ENCODE measurements around the gene WWTR1. TPM values are rescaled to one million over a fixed set of nuclear protein-coding genes. Genes with fewer than 3 reads are reported as not detected.

Gene WWTR1
- total and polyA plus RNA-seq, 3 donors from 2014 or later, result 19.4 to 47.0 (median 46.5) TPM

DNA sequence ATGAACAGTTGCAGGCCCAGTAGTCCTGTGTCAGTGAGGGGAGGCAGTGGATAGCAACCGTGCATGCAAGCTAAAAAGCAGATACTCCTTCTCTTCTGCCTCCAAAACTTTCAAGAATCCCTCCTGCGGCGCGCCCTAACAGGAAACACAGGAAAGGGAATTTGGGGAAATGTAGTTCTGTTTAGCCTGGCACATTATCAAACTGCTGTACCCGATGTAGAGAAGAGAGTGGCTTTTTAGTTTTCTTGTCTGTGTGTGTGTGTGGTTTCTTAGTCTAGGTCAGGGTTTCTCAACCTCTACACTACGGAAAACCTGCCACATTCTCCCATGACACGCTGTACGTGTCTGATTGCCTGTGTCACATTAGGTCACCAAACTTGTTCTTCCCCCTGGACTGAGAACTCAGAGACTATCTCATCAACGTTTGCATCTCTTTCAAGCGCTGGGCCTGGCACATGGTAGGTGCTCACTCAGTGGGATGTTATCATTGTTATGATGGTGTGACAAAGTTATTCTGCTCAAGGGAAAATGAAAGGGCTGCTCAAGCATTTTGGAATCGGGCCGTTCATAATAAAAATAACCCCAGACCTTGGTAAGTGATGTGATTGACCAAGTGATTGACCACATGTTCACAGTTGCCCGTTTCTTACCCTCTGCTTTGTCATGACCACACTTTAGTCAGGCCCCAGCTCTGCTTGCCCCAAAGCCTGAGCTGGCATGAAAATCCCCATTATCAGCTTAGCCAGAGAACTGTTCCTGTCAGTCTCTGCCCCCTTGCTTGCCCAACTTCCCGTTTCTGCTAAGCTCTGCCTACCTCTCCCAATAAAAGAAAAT, 150.1 kb downstream of the WWTR1 start:
- no peaks in the 10 kb centered on the region for H3K9me3 ChIP-seq
- H3K4me3 ChIP-seq, result no peak overlapping the region
- H3K36me3 ChIP-seq (ENCODE audit: low read depth, missing control alignments), result no peaks in the 10 kb centered on the region
- no peak for TF ChIP-seq POLR2A (IDR thresholded peaks at IDR 0.05)
- TF ChIP-seq, protein P1, sequence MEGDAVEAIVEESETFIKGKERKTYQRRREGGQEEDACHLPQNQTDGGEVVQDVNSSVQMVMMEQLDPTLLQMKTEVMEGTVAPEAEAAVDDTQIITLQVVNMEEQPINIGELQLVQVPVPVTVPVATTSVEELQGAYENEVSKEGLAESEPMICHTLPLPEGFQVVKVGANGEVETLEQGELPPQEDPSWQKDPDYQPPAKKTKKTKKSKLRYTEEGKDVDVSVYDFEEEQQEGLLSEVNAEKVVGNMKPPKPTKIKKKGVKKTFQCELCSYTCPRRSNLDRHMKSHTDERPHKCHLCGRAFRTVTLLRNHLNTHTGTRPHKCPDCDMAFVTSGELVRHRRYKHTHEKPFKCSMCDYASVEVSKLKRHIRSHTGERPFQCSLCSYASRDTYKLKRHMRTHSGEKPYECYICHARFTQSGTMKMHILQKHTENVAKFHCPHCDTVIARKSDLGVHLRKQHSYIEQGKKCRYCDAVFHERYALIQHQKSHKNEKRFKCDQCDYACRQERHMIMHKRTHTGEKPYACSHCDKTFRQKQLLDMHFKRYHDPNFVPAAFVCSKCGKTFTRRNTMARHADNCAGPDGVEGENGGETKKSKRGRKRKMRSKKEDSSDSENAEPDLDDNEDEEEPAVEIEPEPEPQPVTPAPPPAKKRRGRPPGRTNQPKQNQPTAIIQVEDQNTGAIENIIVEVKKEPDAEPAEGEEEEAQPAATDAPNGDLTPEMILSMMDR (IDR thresholded peaks at IDR 0.05), result no peak
- H3K27ac ChIP-seq, result no peak overlapping the region
- H3K27me3 ChIP-seq, result no peaks in the 10 kb centered on the region
- 44 to 52% methylated on average over 14 of the region's 14 CpGs for WGBS, 2 donors
- H3K4me1 ChIP-seq, result peaks cover 8% of the 10 kb centered on the region
- no peak for DNase-seq
- intact Hi-C loops (cut with DNase I; ENCODE audit: low total_unique reads), result no loop called here

DNA sequence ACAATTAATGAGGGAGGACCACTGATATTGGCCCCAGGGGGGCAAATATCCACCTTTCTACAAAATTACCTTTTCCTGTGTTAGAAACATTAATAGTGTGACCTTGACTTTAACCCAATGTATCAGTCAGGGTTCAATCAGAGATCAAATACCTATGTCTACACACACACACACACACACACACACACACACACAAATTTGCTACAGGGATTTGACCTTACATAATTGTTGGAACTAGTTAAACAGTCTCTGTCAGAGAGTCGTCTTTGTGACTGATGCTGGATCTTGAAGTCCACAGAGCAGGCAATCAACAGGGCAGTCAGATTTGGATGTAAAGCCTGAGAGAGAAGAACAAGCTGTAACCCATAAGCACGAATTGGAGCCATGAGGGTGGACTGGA, 150.9 kb downstream of the WWTR1 start:
- Histone ChIP-seq H3K4me1 (peaks cover 4% of the 10 kb centered on the region), H3K27ac (no peak overlapping the region), H3K36me3 (ENCODE audit: low read depth, missing control alignments) (no peaks in the 10 kb centered on the region), H3K9me3 (no peaks in the 10 kb centered on the region), H3K27me3 (no peaks in the 10 kb centered on the region), H3K4me3 (no peak overlapping the region)
- no peak for TF ChIP-seq POLR2A (IDR thresholded peaks at IDR 0.05)
- TF ChIP-seq, protein P1 (IDR thresholded peaks at IDR 0.05), result no peak
- intact Hi-C loops (cut with DNase I; ENCODE audit: low total_unique reads), result no loop called here
- 32 to 40% methylated on average over 2 of the region's 2 CpGs for WGBS, 2 donors
- DNase-seq, result no peak

DNA sequence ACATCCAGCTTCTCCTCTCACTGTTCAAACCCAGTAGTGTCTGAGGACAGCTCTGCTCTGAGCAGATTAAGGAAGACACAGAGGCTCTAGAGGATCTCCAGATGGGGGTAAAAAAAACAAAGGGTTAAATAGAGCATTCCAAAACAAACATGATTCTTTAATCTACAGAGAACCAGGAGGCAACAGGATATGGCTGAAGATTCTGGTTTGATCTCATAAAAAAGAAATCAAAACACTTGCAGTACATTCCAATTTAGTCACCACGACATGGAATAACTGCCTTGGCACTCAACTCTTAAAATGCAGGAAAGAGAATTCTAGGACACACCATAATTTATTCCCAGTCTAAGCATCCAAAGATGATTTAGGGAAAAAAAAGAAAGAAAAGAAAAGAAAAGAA, 151.3 kb downstream of the WWTR1 start:
- no peaks in the 10 kb centered on the region for H3K27me3 ChIP-seq
- no peaks in the 10 kb centered on the region for H3K36me3 ChIP-seq (ENCODE audit: low read depth, missing control alignments)
- no peak overlapping the region for H3K4me3 ChIP-seq
- no peaks in the 10 kb centered on the region for H3K9me3 ChIP-seq
- no peak for TF ChIP-seq POLR2A (IDR thresholded peaks at IDR 0.05)
- TF ChIP-seq, protein P1 (IDR thresholded peaks at IDR 0.05), result no peak
- no peak overlapping the region for H3K27ac ChIP-seq
- 52 to 61% methylated on average over 1 of the region's 1 CpG for WGBS, 2 donors
- DNase-seq, result no peak
- peaks cover 4% of the 10 kb centered on the region for H3K4me1 ChIP-seq
- intact Hi-C loops (cut with DNase I; ENCODE audit: low total_unique reads), result no loop called here

DNA sequence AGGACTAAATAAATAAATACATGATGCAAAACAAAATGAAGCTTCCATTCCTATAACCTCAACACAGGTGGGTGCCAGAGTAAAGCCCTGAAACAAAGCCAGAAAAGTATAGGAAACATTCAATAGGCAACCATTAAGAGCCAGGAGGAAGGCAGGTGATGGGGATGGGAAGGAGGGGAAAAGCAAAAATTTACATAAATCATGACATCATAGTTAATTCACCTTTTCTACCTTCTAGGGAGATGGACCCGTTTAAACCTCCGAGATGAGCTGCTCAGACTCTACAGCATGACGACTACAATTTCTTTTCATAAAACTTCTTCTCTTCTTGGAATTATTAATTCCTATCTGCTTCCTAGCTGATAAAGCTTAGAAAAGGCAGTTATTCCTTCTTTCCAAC, 155.4 kb downstream of the WWTR1 start:
- no peaks in the 10 kb centered on the region for H3K9me3 ChIP-seq
- no peak for TF ChIP-seq POLR2A (IDR thresholded peaks at IDR 0.05)
- TF ChIP-seq, protein P1 (IDR thresholded peaks at IDR 0.05), result no peak
- H3K36me3 ChIP-seq (ENCODE audit: low read depth, missing control alignments), result no peaks in the 10 kb centered on the region
- no peaks in the 10 kb centered on the region for H3K27me3 ChIP-seq
- no peak overlapping the region for H3K4me3 ChIP-seq
- peaks cover under 1% of the 10 kb centered on the region for H3K4me1 ChIP-seq
- no peak overlapping the region for H3K27ac ChIP-seq
- DNase-seq, result no peak
- WGBS, 2 donors, result 79 to 91% methylated on average over 3 of the region's 3 CpGs
- intact Hi-C loops (cut with DNase I; ENCODE audit: low total_unique reads), result no loop called here

DNA sequence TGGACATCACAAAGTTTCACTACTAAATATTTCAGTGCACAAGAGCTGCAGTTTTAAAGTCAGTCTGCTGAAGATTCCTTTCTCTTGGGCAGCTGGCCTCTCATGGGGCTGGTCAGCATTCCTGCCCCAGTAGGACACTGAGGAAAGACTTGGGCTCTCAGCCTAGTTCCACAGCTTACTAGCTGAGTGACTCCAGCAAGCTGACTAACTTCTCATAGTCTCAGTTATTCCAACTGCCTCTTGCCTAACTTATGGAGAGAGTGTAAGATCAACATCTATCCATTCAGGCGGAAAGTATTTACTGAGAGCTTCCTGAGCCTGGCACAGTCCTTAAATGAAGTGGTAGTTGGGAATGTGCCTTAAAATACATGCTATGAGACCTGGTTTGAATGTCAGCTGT, 156.3 kb downstream of the WWTR1 start:
- H3K4me1 ChIP-seq, result no peaks in the 10 kb centered on the region
- no peaks in the 10 kb centered on the region for H3K9me3 ChIP-seq
- H3K27ac ChIP-seq, result no peak overlapping the region
- no peak for DNase-seq
- TF ChIP-seq, protein P1 (IDR thresholded peaks at IDR 0.05), result no peak
- TF ChIP-seq POLR2A (IDR thresholded peaks at IDR 0.05), result no peak
- 100% methylated on average over 1 of the region's 1 CpG for WGBS, 2 donors
- H3K27me3 ChIP-seq, result no peaks in the 10 kb centered on the region
- intact Hi-C loops (cut with DNase I; ENCODE audit: low total_unique reads), result no loop called here
- H3K4me3 ChIP-seq, result no peak overlapping the region
- H3K36me3 ChIP-seq (ENCODE audit: low read depth, missing control alignments), result no peaks in the 10 kb centered on the region

Measured in testis (tissue), 3 donors.